C4-2B (cell line): ENCODE results near the gene DUSP9.

Source experiments
- H3K27ac ChIP-seq: fragments of 450-650 bp; 2 replicates; pipeline ENCODE4 v1.5.1; 2017
- CTCF ChIP-seq: fragments of 450-650 bp; conservative IDR thresholded peaks from 2 replicates; pipeline ENCODE4 v1.5.1; 2017; ENCODE audit warnings: mild to moderate bottlenecking
- ZFX ChIP-seq: fragments of 450-650 bp; IDR thresholded peaks from 2 replicates; pipeline ENCODE4 v1.6.1; 2017

DUSP9 gene

GRCh38 chrX:153610836-153611213, 36.2 kb upstream of the DUSP9 start:
- TF ChIP-seq ZFX (no peak), CTCF (no peak)
- H3K27ac ChIP-seq, result no peak overlapping the region

GRCh38 chrX:153611298-153612095, 35.5 kb upstream of the DUSP9 start:
- H3K27ac ChIP-seq, result no peak overlapping the region
- TF ChIP-seq ZFX, result no peak
- TF ChIP-seq CTCF, result no peak

GRCh38 chrX:153612413-153612812, 34.6 kb upstream of the DUSP9 start:
- TF ChIP-seq CTCF (no peak), ZFX (no peak)
- H3K27ac ChIP-seq, result no peak overlapping the region

GRCh38 chrX:153614818-153615217, 32.2 kb upstream of the DUSP9 start:
- no peak for TF ChIP-seq ZFX
- no peak for TF ChIP-seq CTCF
- H3K27ac ChIP-seq, result no peak overlapping the region

GRCh38 chrX:153620576-153620975, 26.4 kb upstream of the DUSP9 start:
- no peak overlapping the region for H3K27ac ChIP-seq
- TF ChIP-seq ZFX (no peak), CTCF (no peak)

- TF ChIP-seq ZFX, result no peak
- no peak for TF ChIP-seq CTCF
- no peak overlapping the region for H3K27ac ChIP-seq
Measured at GRCh38 chrX:153621949-153622598, 24.9 kb upstream of the DUSP9 start.

GRCh38 chrX:153622661-153623309, 24.2 kb upstream of the DUSP9 start:
- no peak overlapping the region for H3K27ac ChIP-seq
- TF ChIP-seq CTCF (no peak), ZFX (no peak)
